Prostate gland (tissue), 2 donors: ENCODE results near the gene MMGT1.

Experiments used
- POLR2AphosphoS5 ChIP-seq: sonication (generic); formaldehyde crosslinking; IDR thresholded peaks from one replicate; pipeline ENCODE4 v1.6.1; 2017; ENCODE audit warnings: antibody characterized with exemption
- TF ChIP-seq, protein P1 (sequence below), 4 experiments: fragments of 200-600 bp in 2 of 4; fragments of 450-650 bp in 2 of 4; sonication (generic) in 2 of 4; IDR thresholded peaks; 1 replicate in 3 of 4; 2 replicates in 1 of 4; pipeline ENCODE4 v1.5.1; 2016 to 2019; ENCODE audit warnings: antibody characterized with exemption in 4 of 4, mild to moderate bottlenecking in 2 of 4, moderate library complexity in 2 of 4

DNA sequence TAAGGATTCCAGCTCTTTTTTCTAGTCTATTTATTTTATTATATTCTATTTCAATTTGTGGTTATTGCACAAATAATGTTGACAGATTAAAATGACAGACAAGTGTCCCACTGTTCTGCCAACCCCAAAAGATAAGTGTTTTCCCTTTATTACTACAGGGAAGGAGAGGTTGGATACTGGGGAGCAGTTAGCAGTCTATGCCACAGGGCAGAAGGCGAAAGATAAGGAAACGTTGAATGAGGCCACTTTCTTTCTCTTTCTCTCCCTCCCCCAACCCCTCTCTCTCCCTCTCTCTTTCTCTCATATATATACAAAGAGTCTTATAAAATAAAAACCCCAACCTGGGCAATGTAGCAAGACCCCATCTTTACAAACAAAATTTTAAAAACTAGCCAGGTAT is 43.1 kb upstream of the MMGT1 start:
- TF ChIP-seq POLR2AphosphoS5: no peak
- TF ChIP-seq, protein P1, sequence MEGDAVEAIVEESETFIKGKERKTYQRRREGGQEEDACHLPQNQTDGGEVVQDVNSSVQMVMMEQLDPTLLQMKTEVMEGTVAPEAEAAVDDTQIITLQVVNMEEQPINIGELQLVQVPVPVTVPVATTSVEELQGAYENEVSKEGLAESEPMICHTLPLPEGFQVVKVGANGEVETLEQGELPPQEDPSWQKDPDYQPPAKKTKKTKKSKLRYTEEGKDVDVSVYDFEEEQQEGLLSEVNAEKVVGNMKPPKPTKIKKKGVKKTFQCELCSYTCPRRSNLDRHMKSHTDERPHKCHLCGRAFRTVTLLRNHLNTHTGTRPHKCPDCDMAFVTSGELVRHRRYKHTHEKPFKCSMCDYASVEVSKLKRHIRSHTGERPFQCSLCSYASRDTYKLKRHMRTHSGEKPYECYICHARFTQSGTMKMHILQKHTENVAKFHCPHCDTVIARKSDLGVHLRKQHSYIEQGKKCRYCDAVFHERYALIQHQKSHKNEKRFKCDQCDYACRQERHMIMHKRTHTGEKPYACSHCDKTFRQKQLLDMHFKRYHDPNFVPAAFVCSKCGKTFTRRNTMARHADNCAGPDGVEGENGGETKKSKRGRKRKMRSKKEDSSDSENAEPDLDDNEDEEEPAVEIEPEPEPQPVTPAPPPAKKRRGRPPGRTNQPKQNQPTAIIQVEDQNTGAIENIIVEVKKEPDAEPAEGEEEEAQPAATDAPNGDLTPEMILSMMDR (IDR thresholded peaks at IDR 0.05): no peak
